NCI-H128 (cell line): ENCODE data around the gene HIBADH.
"Not testable (repeated sequence)": the region's sequence is repeated elsewhere in the genome, so short reads cannot be mapped to it uniquely, and the experiment has no call there.

ENCODE experiments used
- DNase-seq: peaks from one replicate; lab custom pipeline; 2025; ENCODE audit not compliant: unreplicated experiment; lab: John Stamatoyannopoulos, UW

The HIBADH gene

GRCh38 chr7:27680610-27681009 lies 17.9 kb upstream of the HIBADH start:
- no peak for DNase-seq

GRCh38 chr7:27678617-27679260 lies 16.1 kb upstream of the HIBADH start:
- no peak for DNase-seq

GRCh38 chr7:27677912-27678612 lies 15.4 kb upstream of the HIBADH start:
- no peak for DNase-seq

GRCh38 chr7:27674126-27674525 lies 11.4 kb upstream of the HIBADH start:
- not testable (repeated sequence) for DNase-seq

GRCh38 chr7:27671675-27672074 lies 9.0 kb upstream of the HIBADH start:
- no peak for DNase-seq

GRCh38 chr7:27670676-27671075 lies 8.0 kb upstream of the HIBADH start:
- no peak for DNase-seq

GRCh38 chr7:27670177-27670576 lies 7.5 kb upstream of the HIBADH start:
- DNase-seq = no peak

GRCh38 chr7:27665531-27665930 lies 2.8 kb upstream of the HIBADH start:
- no peak for DNase-seq

GRCh38 chr7:27663989-27664331 lies 1.3 kb upstream of the HIBADH start:
- no peak for DNase-seq

GRCh38 chr7:27661811-27662489 lies 733 bp downstream of the HIBADH start:
- DNase-seq = no peak

GRCh38 chr7:27656724-27657123 lies 6.0 kb downstream of the HIBADH start:
- no peak for DNase-seq

- no peak for DNase-seq
Observed at GRCh38 chr7:27655184-27655583, 7.5 kb downstream of the HIBADH start.

- DNase-seq = no peak
Observed at GRCh38 chr7:27652518-27652917, 10.2 kb downstream of the HIBADH start.

- no peak for DNase-seq
Observed at GRCh38 chr7:27651702-27652101, 11.0 kb downstream of the HIBADH start.

GRCh38 chr7:27650283-27650682 lies 12.4 kb downstream of the HIBADH start:
- no peak for DNase-seq

GRCh38 chr7:27647489-27647888 lies 15.2 kb downstream of the HIBADH start:
- no peak for DNase-seq

- DNase-seq = no peak
Observed at GRCh38 chr7:27647046-27647445, 15.6 kb downstream of the HIBADH start.

GRCh38 chr7:27642271-27642670 lies 20.4 kb downstream of the HIBADH start:
- no peak for DNase-seq

- no peak for DNase-seq
Observed at GRCh38 chr7:27641581-27642230, 21.0 kb downstream of the HIBADH start.

GRCh38 chr7:27640884-27641574 lies 21.7 kb downstream of the HIBADH start:
- DNase-seq = no peak

GRCh38 chr7:27639851-27640250 lies 22.8 kb downstream of the HIBADH start:
- no peak for DNase-seq
